ENCODE measurements around the gene ARSB.
"Not testable (repeated sequence)": the region's sequence is repeated elsewhere in the genome, so short reads cannot be mapped to it uniquely, and the experiment has no call there.

Gene ARSB

DNA sequence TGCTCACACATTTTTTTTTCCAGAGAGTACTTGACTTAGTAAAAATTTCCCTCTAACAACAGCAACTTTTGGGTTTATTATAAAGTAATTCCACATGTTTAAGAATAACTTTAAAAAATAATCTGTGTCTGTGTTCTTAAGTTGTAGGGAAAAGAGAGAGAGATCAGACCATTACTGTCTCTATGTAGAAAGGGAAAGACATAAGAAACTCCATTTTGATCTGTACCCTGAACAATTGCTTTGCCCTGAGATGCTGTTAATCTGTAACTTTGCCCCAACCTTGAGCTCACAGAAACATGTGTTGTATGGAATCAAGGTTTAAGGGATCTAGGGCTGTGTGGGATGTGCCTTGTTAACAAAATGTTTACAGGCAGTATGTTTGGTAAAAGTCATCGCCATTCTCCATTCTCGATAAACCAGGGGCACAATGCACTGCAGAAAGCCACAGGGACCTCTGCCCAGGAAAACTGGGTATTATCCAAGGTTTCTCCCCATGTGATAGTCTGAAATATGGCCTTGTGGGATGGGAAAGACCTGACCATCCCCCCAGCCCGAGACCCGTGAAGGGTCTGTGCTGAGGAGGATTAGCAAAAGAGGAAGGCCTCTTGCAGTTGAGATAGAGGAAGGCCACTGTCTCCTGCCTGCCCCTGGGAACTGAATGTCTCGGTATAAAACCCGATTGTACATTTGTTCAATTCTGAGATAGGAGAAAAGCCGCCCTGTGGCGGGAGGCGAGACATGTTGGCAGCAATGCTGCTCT, 75.7 kb downstream of the ARSB start:
- H2AK5ac ChIP-seq (ENCODE audit: low read depth, low read length); H3K14ac ChIP-seq (ENCODE audit: low read length); H3K4me2 ChIP-seq (ENCODE audit: insufficient read depth, low read length, poor library complexity, severe bottlenecking); H3K9me3 ChIP-seq (replicated peaks in 1 of 2; ENCODE audit: control insufficient read depth in 2 of 2, insufficient read depth in 1 of 2, low read depth in 1 of 2, low read length in 2 of 2); H3K9ac ChIP-seq (ENCODE audit: low read depth, low read length, poor library complexity); H2BK120ac ChIP-seq (ENCODE audit: low read depth, low read length); H3K36me3 ChIP-seq (replicated peaks in 1 of 2; ENCODE audit: control insufficient read depth in 2 of 2, insufficient read depth in 2 of 2, low read length in 2 of 2); H3K79me1 ChIP-seq (ENCODE audit: low read depth, low read length); H4K91ac ChIP-seq (ENCODE audit: low read depth, low read length, poor library complexity); H3K18ac ChIP-seq (ENCODE audit: low read length); H3K4ac ChIP-seq (ENCODE audit: low read length); H4K8ac ChIP-seq (ENCODE audit: low read depth, low read length); H3K27ac ChIP-seq (replicated peaks; ENCODE audit: low read length); H2BK12ac ChIP-seq (ENCODE audit: low read length); H2BK15ac ChIP-seq (ENCODE audit: low read length); H3K27me3 ChIP-seq (ENCODE audit: control insufficient read depth in 3 of 3, insufficient read depth in 3 of 3, low read depth in 1 of 3, low read length in 3 of 3); H2BK5ac ChIP-seq (ENCODE audit: low read length); DNase-seq (ENCODE audit: low spot score); H3K4me3 ChIP-seq (ENCODE audit: low read length in 2 of 2); H3K23ac ChIP-seq (ENCODE audit: low read depth, low read length, poor library complexity): not testable (repeated sequence)
- Histone ChIP-seq H3K4me1 (ENCODE audit: control insufficient read depth in 2 of 2, insufficient read depth in 1 of 2, low read depth in 1 of 2, low read length in 2 of 2) (peaks cover 4 to 16% of the 10 kb centered on the region in 2 donors), H2AFZ (ENCODE audit: low read length) (peak overlapping the region; percentile 76)
- WGBS, 2 donors (ENCODE audit: extremely low coverage in 2 of 2, insufficient read length in 2 of 2, insufficient replicate concordance in 1 of 2) = no CpG with 5 or more reads among the region's 9 CpGs

DNA sequence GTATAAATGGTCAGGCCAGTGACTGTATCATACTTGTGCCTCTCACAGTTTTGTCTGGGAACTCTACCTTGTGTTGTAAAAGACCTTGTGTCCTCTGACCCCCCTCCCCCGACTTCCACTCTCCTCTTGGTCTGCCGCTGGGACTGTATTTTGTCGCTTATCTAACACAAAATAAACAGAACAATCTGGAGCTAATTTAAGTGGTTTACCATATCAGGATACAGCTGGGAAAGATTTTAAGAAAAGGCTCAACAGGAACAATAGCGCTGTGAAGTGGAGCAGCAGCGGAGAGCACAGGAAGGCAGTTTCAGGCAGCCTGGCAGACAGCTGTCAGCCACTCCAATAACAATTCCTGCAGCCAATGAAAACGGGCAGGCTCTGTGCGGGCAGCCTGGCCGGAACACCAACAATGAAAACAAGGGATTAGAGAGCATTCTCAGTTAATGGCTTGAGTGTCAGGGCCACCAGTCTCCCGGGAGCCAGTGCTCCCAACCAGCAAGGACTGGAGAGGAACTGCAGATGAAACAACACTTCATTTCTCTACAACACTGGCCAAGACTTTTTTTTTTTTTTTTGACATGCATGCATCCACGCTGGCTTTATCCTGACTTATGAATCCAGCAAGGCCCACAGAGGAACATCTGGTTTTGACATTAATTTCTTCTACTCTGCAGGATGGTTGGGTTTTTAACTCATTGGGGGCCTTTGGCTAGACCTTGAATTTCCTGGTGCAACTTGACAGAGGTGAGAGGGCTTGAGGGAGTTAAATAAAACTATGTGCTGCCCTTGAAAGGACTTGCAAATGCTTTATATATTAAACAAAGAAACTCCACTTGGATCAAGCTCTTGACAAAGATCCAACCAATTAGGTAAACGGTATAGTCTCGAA, 76.7 kb downstream of the ARSB start:
- Histone ChIP-seq H2AK5ac (ENCODE audit: low read depth, low read length) (no peak overlapping the region), H3K79me1 (ENCODE audit: low read depth, low read length) (no peaks in the 10 kb centered on the region), H3K9me3 (replicated peaks in 1 of 2; ENCODE audit: control insufficient read depth in 2 of 2, insufficient read depth in 1 of 2, low read depth in 1 of 2, low read length in 2 of 2) (no peaks in the 10 kb centered on the region), H3K27me3 (ENCODE audit: control insufficient read depth in 3 of 3, insufficient read depth in 3 of 3, low read depth in 1 of 3, low read length in 3 of 3) (no peaks in the 10 kb centered on the region), H3K27ac (replicated peaks; ENCODE audit: low read length) (no peak overlapping the region), H3K4me3 (ENCODE audit: low read length in 2 of 2) (peak overlapping the region in 1 of 2 donors; percentile 36), H2BK5ac (ENCODE audit: low read length) (no peak overlapping the region), H3K18ac (ENCODE audit: low read length) (no peak overlapping the region), H3K4ac (ENCODE audit: low read length) (no peak overlapping the region), H2BK12ac (ENCODE audit: low read length) (no peak overlapping the region), H3K14ac (ENCODE audit: low read length) (no peak overlapping the region), H2BK120ac (ENCODE audit: low read depth, low read length) (no peak overlapping the region), H4K91ac (ENCODE audit: low read depth, low read length, poor library complexity) (no peak overlapping the region), H2AFZ (ENCODE audit: low read length) (peak overlapping the region; percentile 76), H3K4me2 (ENCODE audit: insufficient read depth, low read length, poor library complexity, severe bottlenecking) (no peak overlapping the region), H3K36me3 (replicated peaks in 1 of 2; ENCODE audit: control insufficient read depth in 2 of 2, insufficient read depth in 2 of 2, low read length in 2 of 2) (no peaks in the 10 kb centered on the region), H3K23ac (ENCODE audit: low read depth, low read length, poor library complexity) (no peak overlapping the region), H3K9ac (ENCODE audit: low read depth, low read length, poor library complexity) (no peak overlapping the region), H4K8ac (ENCODE audit: low read depth, low read length) (no peak overlapping the region), H3K4me1 (ENCODE audit: control insufficient read depth in 2 of 2, insufficient read depth in 1 of 2, low read depth in 1 of 2, low read length in 2 of 2) (peaks cover 4 to 17% of the 10 kb centered on the region in 2 donors), H2BK15ac (ENCODE audit: low read length) (no peak overlapping the region)
- WGBS, 2 donors (ENCODE audit: extremely low coverage in 2 of 2, insufficient read length in 2 of 2, insufficient replicate concordance in 1 of 2) = no CpG with 5 or more reads among the region's 12 CpGs
- DNase-seq (ENCODE audit: low spot score) = peak; percentile 49

DNA sequence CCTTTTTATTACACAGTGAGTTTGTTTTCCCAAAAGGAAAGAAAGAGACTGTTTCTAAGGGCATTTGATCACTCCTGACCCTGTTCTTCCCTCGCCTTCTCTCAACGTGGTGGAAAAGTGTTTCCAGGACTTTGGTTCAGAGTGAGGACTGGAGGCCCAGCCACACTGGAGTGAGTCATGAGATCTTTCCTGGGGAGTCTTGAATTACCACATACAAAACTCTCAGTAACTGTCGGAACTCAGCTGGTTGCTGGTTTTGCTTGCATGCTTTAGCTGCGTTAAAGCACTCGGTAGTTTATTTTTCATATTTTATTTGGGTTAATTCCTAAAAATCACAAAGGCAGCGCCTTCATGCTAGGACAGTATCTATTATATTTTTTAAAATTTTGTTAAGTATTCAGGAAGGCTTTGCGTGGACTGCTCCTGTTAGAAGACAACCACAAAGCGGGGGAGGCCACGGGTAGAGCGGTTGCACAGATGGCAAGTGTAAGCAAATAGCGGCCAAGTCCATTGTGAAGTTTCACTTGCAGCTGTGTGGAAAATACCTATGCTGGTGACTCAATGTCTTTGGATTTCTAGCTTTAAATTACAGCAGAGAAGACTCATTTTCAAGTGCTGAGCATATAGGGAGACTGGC, 77.7 kb downstream of the ARSB start:
- H4K8ac ChIP-seq (ENCODE audit: low read depth, low read length) = no peak overlapping the region
- no peak for DNase-seq (ENCODE audit: low spot score)

More for the DNA sequence above, 77.7 kb downstream of the ARSB start:
- H2AFZ ChIP-seq (ENCODE audit: low read length) = peak overlapping the region; percentile 76
- H3K9ac ChIP-seq (ENCODE audit: low read depth, low read length, poor library complexity) = no peak overlapping the region
- H2AK5ac ChIP-seq (ENCODE audit: low read depth, low read length) = no peak overlapping the region
- H3K4ac ChIP-seq (ENCODE audit: low read length) = no peak overlapping the region
- no peak overlapping the region for H2BK5ac ChIP-seq (ENCODE audit: low read length)
- no peak overlapping the region for H3K4me2 ChIP-seq (ENCODE audit: insufficient read depth, low read length, poor library complexity, severe bottlenecking)
- H3K14ac ChIP-seq (ENCODE audit: low read length) = no peak overlapping the region
- H3K36me3 ChIP-seq (replicated peaks in 1 of 2; ENCODE audit: control insufficient read depth in 2 of 2, insufficient read depth in 2 of 2, low read length in 2 of 2) = no peaks in the 10 kb centered on the region
- no peak overlapping the region for H3K23ac ChIP-seq (ENCODE audit: low read depth, low read length, poor library complexity)
- no CpG with 5 or more reads among the region's 11 CpGs for WGBS, 2 donors (ENCODE audit: extremely low coverage in 2 of 2, insufficient read length in 2 of 2, insufficient replicate concordance in 1 of 2)
- H3K27ac ChIP-seq (replicated peaks; ENCODE audit: low read length) = no peak overlapping the region
- no peaks in the 10 kb centered on the region for H3K27me3 ChIP-seq (ENCODE audit: control insufficient read depth in 3 of 3, insufficient read depth in 3 of 3, low read depth in 1 of 3, low read length in 3 of 3)
- H2BK120ac ChIP-seq (ENCODE audit: low read depth, low read length) = no peak overlapping the region
- H3K4me3 ChIP-seq (ENCODE audit: low read length in 2 of 2) = no peak overlapping the region
- H2BK15ac ChIP-seq (ENCODE audit: low read length) = no peak overlapping the region
- H3K4me1 ChIP-seq (ENCODE audit: control insufficient read depth in 2 of 2, insufficient read depth in 1 of 2, low read depth in 1 of 2, low read length in 2 of 2) = peaks cover 8 to 25% of the 10 kb centered on the region in 2 donors
- H3K79me1 ChIP-seq (ENCODE audit: low read depth, low read length) = no peaks in the 10 kb centered on the region
- no peak overlapping the region for H2BK12ac ChIP-seq (ENCODE audit: low read length)
- no peak overlapping the region for H4K91ac ChIP-seq (ENCODE audit: low read depth, low read length, poor library complexity)
- H3K18ac ChIP-seq (ENCODE audit: low read length) = no peak overlapping the region
- no peaks in the 10 kb centered on the region for H3K9me3 ChIP-seq (replicated peaks in 1 of 2; ENCODE audit: control insufficient read depth in 2 of 2, insufficient read depth in 1 of 2, low read depth in 1 of 2, low read length in 2 of 2)
